Activated CD4-positive, alpha-beta T cell treated with anti-CD3 and anti-CD28 coated beads, Interleukin-2, amount 10 ng/mL, durations not matched to agents 7 days and 5 days (primary cell): ENCODE measurements around the gene UTP3. TPM values are rescaled to one million over a fixed set of nuclear protein-coding genes. Genes with fewer than 3 reads are reported as not detected.
"Not testable (repeated sequence)": the region's sequence is repeated elsewhere in the genome, so short reads cannot be mapped to it uniquely, and the experiment has no call there.

ENCODE experiments used
- CTCF ChIA-PET: fragments of 350-600 bp; sonication (Branson Sonifier 250); formaldehyde crosslinking; loops from one replicate; lab custom pipeline; 2021; ENCODE audit warnings: antibody characterized with exemption; lab: Charles Lee
- POLR2A ChIA-PET: fragments of 350-600 bp; sonication (Branson Sonifier 250); formaldehyde crosslinking; loops from one replicate; lab custom pipeline; 2021; ENCODE audit warnings: antibody characterized with exemption; lab: Charles Lee
- DNase-seq: peaks from one replicate; pipeline ENCODE4 v3.0.0-alpha.2; 2020
- H3K27ac Mint-ChIP-seq: one replicate; pipeline ENCODE4 v1.8.0; 2021; ENCODE audit warnings: mild to moderate bottlenecking, moderate library complexity, mixed read lengths
- H3K27me3 Mint-ChIP-seq: one replicate; pipeline ENCODE4 v1.8.0; 2021; ENCODE audit warnings: mixed read lengths
- H3K36me3 Mint-ChIP-seq: one replicate; pipeline ENCODE4 v1.8.0; 2021; ENCODE audit warnings: low read depth, mixed read lengths
- H3K4me1 Mint-ChIP-seq: one replicate; pipeline ENCODE4 v1.8.0; 2021; ENCODE audit warnings: mixed read lengths
- H3K4me3 Mint-ChIP-seq: one replicate; pipeline ENCODE4 v1.8.0; 2021; ENCODE audit warnings: mild to moderate bottlenecking, moderate library complexity, mixed read lengths
- H3K9me3 Mint-ChIP-seq: one replicate; pipeline ENCODE4 v1.8.0; 2021; ENCODE audit warnings: mixed read lengths
- total RNA-seq, 2 experiments: library from RNA; stranded (reverse); gene quantifications; one replicate each; pipeline ENCODE4 v1.2.3, GENCODE V29; 2021

Gene UTP3
- total RNA-seq, 2 experiments from 2014 or later, result 38.1 to 40.2 TPM

GRCh38 chr4:70670332-70671014 lies 17.9 kb upstream of the UTP3 start:
- POLR2A ChIA-PET, result no interaction called here

GRCh38 chr4:70671091-70671490 lies 17.2 kb upstream of the UTP3 start:
- Mint-ChIP-seq H3K27me3 (peaks cover 35% of the 10 kb centered on the region), H3K9me3 (no peaks in the 10 kb centered on the region), H3K27ac (no peak overlapping the region), H3K4me3 (no peak overlapping the region), H3K4me1 (peaks cover 14% of the 10 kb centered on the region), H3K36me3 (peaks cover 3% of the 10 kb centered on the region)
- no peak for DNase-seq
- POLR2A ChIA-PET, result no interaction called here
- CTCF ChIA-PET, result interaction anchor here (1.2 kb wide), 1 partner anchor 36 kb away, joined by 3 read pairs; no protein-coding TSS in a partner anchor

More at GRCh38 chr4:70670332-70671014, 17.9 kb upstream of the UTP3 start:
- Mint-ChIP-seq H3K4me3 (no peak overlapping the region), H3K4me1 (peaks cover 10% of the 10 kb centered on the region), H3K27me3 (peaks cover 31% of the 10 kb centered on the region), H3K9me3 (no peaks in the 10 kb centered on the region), H3K27ac (no peak overlapping the region), H3K36me3 (peaks cover 3% of the 10 kb centered on the region)
- DNase-seq, result no peak
- CTCF ChIA-PET, result interaction anchor here (1.2 kb wide), 1 partner anchor 36 kb away, joined by 3 read pairs; no protein-coding TSS in a partner anchor

GRCh38 chr4:70674191-70674590 lies 14.1 kb upstream of the UTP3 start:
- H3K4me3 Mint-ChIP-seq, result no peak overlapping the region
- POLR2A ChIA-PET, result no interaction called here
- CTCF ChIA-PET, result interaction anchor here (1.1 kb wide), 1 partner anchor 15 kb away, joined by 4 read pairs; no protein-coding TSS in a partner anchor
- H3K27ac Mint-ChIP-seq, result no peak overlapping the region
- peaks cover 31% of the 10 kb centered on the region for H3K27me3 Mint-ChIP-seq
- H3K4me1 Mint-ChIP-seq, result peaks cover 31% of the 10 kb centered on the region
- no peak for DNase-seq
- peaks cover 3% of the 10 kb centered on the region for H3K36me3 Mint-ChIP-seq
- H3K9me3 Mint-ChIP-seq, result no peaks in the 10 kb centered on the region

- no peak overlapping the region for H3K4me3 Mint-ChIP-seq
- no peak for DNase-seq
- H3K27me3 Mint-ChIP-seq, result peaks cover 31% of the 10 kb centered on the region
- H3K27ac Mint-ChIP-seq, result no peak overlapping the region
- POLR2A ChIA-PET, result no interaction called here
- CTCF ChIA-PET, result interaction anchor here (0.6 to 1.1 kb wide), 2 partner anchors 14 to 171 kb away, joined by 3 to 4 read pairs; no protein-coding TSS in a partner anchor
- peaks cover 7% of the 10 kb centered on the region for H3K36me3 Mint-ChIP-seq
- peaks cover 36% of the 10 kb centered on the region for H3K4me1 Mint-ChIP-seq
- no peaks in the 10 kb centered on the region for H3K9me3 Mint-ChIP-seq
Measured at GRCh38 chr4:70674731-70675130, 13.6 kb upstream of the UTP3 start.

GRCh38 chr4:70676554-70677090 lies 11.7 kb upstream of the UTP3 start:
- peaks cover 17% of the 10 kb centered on the region for H3K27me3 Mint-ChIP-seq
- ChIA-PET CTCF (interaction anchor here (1.1 kb wide), 1 partner anchor 85 kb away, joined by 4 read pairs; no protein-coding TSS in a partner anchor), POLR2A (no interaction called here)
- H3K27ac Mint-ChIP-seq, result peak overlapping the region; percentile 42
- peaks cover 45% of the 10 kb centered on the region for H3K4me1 Mint-ChIP-seq
- peaks cover 7% of the 10 kb centered on the region for H3K36me3 Mint-ChIP-seq
- DNase-seq, result no peak
- H3K9me3 Mint-ChIP-seq, result no peaks in the 10 kb centered on the region
- no peak overlapping the region for H3K4me3 Mint-ChIP-seq

GRCh38 chr4:70678383-70678999 lies 9.8 kb upstream of the UTP3 start:
- Mint-ChIP-seq H3K36me3 (peaks cover 9% of the 10 kb centered on the region), H3K9me3 (no peaks in the 10 kb centered on the region), H3K4me3 (peak overlapping the region; percentile 31), H3K27ac (peak overlapping the region; percentile 85), H3K27me3 (peaks cover 10% of the 10 kb centered on the region), H3K4me1 (peaks cover 51% of the 10 kb centered on the region)
- ChIA-PET POLR2A (interaction anchor here (0.8 kb wide), 1 partner anchor 59 kb away, joined by 4 read pairs; no protein-coding TSS in a partner anchor), CTCF (interaction anchor here (1.1 to 1.6 kb wide), 4 partner anchors 9 to 27 kb away, joined by 3 to 6 read pairs (median 4); no protein-coding TSS in a partner anchor)
- DNase-seq, result no peak

- POLR2A ChIA-PET, result no interaction called here
- Mint-ChIP-seq H3K4me3 (no peak overlapping the region), H3K27ac (no peak overlapping the region), H3K27me3 (no peaks in the 10 kb centered on the region), H3K9me3 (no peaks in the 10 kb centered on the region), H3K36me3 (peaks cover 7% of the 10 kb centered on the region), H3K4me1 (peaks cover 49% of the 10 kb centered on the region)
- CTCF ChIA-PET, result no interaction called here
- no peak for DNase-seq
Measured at GRCh38 chr4:70680934-70681333, 7.4 kb upstream of the UTP3 start.

GRCh38 chr4:70681704-70682103 lies 6.6 kb upstream of the UTP3 start:
- ChIA-PET CTCF (interaction anchor here (0.6 kb wide), 1 partner anchor 12 kb away, joined by 3 read pairs; no protein-coding TSS in a partner anchor), POLR2A (no interaction called here)
- no peak for DNase-seq
- H3K27ac Mint-ChIP-seq, result no peak overlapping the region
- no peak overlapping the region for H3K4me3 Mint-ChIP-seq
- no peaks in the 10 kb centered on the region for H3K27me3 Mint-ChIP-seq
- peaks cover 46% of the 10 kb centered on the region for H3K4me1 Mint-ChIP-seq
- no peaks in the 10 kb centered on the region for H3K9me3 Mint-ChIP-seq
- H3K36me3 Mint-ChIP-seq, result peaks cover 7% of the 10 kb centered on the region

GRCh38 chr4:70682142-70682541 lies 6.2 kb upstream of the UTP3 start:
- H3K9me3 Mint-ChIP-seq, DNase-seq, H3K27me3 Mint-ChIP-seq, H3K36me3 Mint-ChIP-seq, H3K4me3 Mint-ChIP-seq, H3K27ac Mint-ChIP-seq, POLR2A ChIA-PET: not testable (repeated sequence)
- CTCF ChIA-PET, result interaction anchor here (0.6 kb wide), 1 partner anchor 12 kb away, joined by 3 read pairs; no protein-coding TSS in a partner anchor
- peaks cover 42% of the 10 kb centered on the region for H3K4me1 Mint-ChIP-seq

- ChIA-PET POLR2A (no interaction called here), CTCF (interaction anchor here (1.0 kb wide), 1 partner anchor 10 kb away, joined by 5 read pairs; no protein-coding TSS in a partner anchor)
- Mint-ChIP-seq H3K27me3 (no peaks in the 10 kb centered on the region), H3K4me1 (peaks cover 47% of the 10 kb centered on the region), H3K9me3 (no peaks in the 10 kb centered on the region), H3K36me3 (peaks cover 30% of the 10 kb centered on the region), H3K27ac (peak overlapping the region; percentile 91), H3K4me3 (peak overlapping the region; percentile 94)
- no peak for DNase-seq
Measured at GRCh38 chr4:70687392-70687791, 940 bp upstream of the UTP3 start.

- Mint-ChIP-seq H3K36me3 (peaks cover 34% of the 10 kb centered on the region), H3K27me3 (no peaks in the 10 kb centered on the region), H3K27ac (peak overlapping the region; percentile 91), H3K4me1 (peaks cover 43% of the 10 kb centered on the region), H3K9me3 (no peaks in the 10 kb centered on the region), H3K4me3 (peak overlapping the region; percentile 94)
- CTCF ChIA-PET, result interaction anchor here (0.7 to 1.9 kb wide), 9 partner anchors 8 to 215 kb away, joined by 3 to 12 read pairs (median 4); no protein-coding TSS in a partner anchor
- POLR2A ChIA-PET, result interaction anchor here (0.7 to 1.0 kb wide), 2 partner anchors 16 to 46 kb away, joined by 3 to 4 read pairs; no protein-coding TSS in a partner anchor
- peak; percentile 14 for DNase-seq
Measured at GRCh38 chr4:70688795-70689231, 481 bp downstream of the UTP3 start.

- no peak for DNase-seq
- Mint-ChIP-seq H3K4me3 (peak overlapping the region; percentile 62), H3K27ac (peak overlapping the region; percentile 9), H3K4me1 (peaks cover 36% of the 10 kb centered on the region), H3K9me3 (no peaks in the 10 kb centered on the region), H3K36me3 (peaks cover 36% of the 10 kb centered on the region), H3K27me3 (no peaks in the 10 kb centered on the region)
- POLR2A ChIA-PET, result no interaction called here
- CTCF ChIA-PET, result interaction anchor here (0.6 to 1.5 kb wide), 4 partner anchors 9 to 162 kb away, joined by 3 to 4 read pairs (median 4); no protein-coding TSS in a partner anchor
Measured at GRCh38 chr4:70691661-70692060, 3.3 kb downstream of the UTP3 start.
